ENCODE measurements around the gene PAOX. TPM values are rescaled to one million over a fixed set of nuclear protein-coding genes. Genes with fewer than 3 reads are reported as not detected.
A peak's percentile ranks its signal among the peaks of the same experiment; 100 is the strongest.

Gene PAOX
- total RNA-seq, 1 donor from 2014 or later = 7.7 TPM

DNA sequence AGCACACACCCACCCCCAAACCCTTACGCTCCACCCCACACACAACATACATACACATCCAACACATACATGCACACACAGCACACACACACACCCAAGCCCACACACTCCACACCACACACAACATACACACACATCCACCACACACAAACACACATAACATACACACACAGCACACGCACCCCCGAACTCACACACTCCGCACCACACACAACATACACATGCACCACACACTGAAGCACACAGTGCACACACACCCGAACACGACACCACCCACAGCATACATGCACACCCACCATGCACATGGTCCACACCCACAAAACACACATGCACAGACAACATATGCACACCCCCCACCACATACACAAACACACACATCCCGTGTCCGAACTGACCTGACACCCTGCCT, 29.9 kb upstream of the PAOX start:
- FAIRE-seq = no peak
- DNase-seq (ENCODE audit: low spot score in 2 of 2) = no peak

DNA sequence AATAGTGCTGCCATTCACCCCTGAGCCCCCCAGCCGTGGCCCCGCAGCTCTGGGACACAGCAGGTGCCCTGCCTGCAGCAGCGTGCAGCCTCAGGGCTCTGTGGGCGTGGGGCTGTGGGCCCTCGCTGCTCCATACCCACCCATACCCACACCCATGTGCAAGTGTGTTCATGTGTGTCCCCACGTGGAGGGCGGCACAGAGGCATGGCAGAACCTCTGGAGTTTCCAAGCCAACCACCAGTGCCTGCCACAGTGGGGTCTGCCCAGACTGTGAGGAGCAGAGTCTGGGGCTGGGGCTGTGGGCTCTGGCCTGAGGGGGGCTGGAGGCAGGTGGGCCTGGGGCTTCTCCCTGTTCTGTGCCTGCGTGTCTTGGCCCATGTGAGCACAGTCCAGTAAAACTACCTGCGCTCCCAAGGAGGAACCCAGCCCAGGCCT, 29.5 kb upstream of the PAOX start:
- no peak for DNase-seq (ENCODE audit: low spot score in 2 of 2)
- FAIRE-seq = no peak

DNA sequence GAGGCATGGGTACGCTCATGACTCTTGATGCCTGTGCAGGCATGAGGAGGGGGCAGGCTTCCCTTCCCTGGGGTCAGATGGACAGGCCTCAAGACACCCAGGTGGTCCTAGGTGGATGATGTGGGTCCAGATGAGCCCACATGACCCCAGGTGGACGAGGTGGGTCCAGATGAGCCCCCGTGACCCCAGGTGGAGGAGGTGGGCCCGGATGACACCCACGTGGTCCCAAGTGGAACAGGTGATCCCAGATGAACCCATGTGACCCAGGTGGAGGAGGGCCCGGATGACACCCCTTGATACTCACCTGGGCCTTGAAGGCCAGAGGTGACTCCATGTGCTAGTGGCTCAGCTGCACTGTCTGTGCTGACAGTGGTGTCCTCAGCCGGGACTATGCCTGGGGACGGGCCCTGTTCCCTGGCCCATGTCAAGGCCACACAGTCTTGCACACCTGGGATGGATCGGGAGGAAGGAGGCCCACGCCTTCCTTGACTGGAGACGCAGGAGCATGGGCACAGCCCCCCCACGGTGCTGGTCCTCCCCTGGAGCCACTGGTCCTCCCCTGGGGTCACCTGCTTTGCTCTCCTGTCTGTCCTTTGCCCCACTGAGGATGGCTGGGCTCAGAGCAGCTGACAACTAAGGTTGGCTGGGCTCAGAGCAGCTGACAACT, 28.6 kb upstream of the PAOX start:
- FAIRE-seq (no peak), DNase-seq (ENCODE audit: low spot score in 2 of 2) (no peak)

DNA sequence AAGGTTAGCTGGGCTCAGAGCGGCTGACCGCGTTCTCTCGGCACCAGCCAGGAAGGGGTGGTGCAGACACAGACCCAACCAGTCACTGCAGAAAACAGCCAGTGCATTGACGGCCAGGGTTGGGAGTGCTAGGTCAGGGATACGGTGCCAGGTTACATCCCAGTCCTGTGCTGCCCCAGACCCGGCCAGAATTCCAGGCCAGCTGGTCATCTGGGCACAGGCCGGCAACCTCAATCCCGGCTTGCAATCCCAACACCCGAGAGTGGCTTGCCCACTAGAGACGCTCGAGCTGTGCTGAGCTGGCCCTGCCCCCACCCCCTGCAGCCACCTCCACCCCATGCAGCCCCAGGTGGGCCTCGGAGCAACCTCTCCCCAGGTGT, 28.1 kb upstream of the PAOX start:
- no peak for DNase-seq (ENCODE audit: low spot score in 2 of 2)
- no peak for FAIRE-seq

DNA sequence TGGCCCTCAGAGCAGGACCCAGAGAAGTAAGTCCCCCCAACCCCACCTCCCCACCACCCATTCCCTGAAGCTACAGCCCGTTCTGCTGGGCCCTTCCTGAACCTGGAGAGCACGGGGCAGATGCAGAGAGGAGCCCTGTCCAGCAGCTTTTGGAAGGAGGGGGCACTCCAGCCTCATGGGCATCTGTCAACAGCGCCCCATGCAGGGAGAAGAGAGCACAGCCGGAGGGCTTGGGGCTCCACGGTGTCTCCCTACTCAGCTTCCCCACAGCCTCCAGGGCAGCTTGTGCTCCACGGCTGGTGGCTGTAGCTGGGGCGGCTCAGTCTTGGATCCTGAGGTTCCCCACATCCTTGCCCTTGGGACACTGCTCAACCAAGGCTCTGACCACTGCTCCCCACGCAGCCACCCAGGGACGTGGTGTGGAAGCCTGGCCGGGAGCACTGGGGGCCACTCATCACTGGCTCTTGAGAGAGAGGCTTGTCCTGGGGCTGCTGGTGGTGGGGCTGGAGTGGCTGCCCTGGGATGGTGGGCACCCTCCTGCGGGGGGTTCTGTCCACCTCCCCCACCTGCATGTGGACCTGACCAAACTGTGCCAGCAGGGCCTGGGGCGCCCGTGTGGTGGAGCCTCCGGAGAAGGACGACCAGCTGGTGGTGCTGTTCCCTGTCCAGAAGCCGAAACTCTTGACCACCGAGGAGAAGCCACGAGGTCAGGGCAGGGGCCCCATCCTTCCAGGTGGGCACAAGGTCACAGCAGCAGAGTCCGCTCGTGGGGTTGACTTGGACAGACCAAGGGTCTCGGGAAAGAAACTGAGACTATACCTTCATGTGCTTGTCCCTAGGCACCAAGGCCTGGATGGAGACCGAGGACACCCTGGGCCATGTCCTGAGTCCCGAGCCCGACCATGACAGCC, 27.4 kb upstream of the PAOX start:
- FAIRE-seq (no peak), DNase-seq (ENCODE audit: low spot score in 2 of 2) (no peak)

DNA sequence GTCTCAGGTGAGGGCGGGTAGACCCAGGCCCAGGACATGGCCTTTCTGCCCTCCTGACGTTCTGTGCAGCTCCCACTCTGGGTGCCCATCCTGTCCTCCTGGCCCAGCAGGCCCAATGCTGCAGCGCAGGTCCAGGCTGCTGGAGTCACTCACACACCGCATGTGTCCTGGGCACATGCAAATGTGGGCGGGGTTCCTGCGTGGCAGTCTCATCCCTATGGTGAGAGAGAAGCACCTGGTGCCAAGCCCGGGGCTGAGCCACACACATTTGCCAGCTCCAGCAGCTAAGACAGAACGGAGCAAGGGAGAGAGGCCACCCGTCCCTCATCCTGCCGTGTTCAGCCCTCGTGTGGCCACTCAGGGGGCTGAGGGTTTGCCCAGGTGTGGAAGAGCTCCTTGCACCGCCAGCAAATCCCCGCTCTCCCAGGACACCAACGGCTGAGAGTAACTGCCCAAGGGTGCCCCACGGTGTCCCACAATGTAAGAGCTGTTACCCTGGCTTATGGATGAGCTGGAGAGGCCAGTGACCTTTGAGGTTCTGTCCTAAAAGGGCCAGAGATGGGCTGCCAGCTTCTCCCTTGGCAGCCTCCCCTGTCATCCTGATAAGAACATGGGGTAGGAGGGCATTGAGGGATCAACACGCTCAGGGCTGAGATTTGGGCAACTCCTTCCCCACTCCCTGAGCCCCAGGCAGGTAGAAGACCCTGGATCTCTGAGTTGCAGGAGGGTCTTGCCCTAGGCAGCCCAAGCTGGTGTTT, 25.7 kb upstream of the PAOX start:
- FAIRE-seq = no peak
- DNase-seq (ENCODE audit: low spot score in 2 of 2) = no peak

DNA sequence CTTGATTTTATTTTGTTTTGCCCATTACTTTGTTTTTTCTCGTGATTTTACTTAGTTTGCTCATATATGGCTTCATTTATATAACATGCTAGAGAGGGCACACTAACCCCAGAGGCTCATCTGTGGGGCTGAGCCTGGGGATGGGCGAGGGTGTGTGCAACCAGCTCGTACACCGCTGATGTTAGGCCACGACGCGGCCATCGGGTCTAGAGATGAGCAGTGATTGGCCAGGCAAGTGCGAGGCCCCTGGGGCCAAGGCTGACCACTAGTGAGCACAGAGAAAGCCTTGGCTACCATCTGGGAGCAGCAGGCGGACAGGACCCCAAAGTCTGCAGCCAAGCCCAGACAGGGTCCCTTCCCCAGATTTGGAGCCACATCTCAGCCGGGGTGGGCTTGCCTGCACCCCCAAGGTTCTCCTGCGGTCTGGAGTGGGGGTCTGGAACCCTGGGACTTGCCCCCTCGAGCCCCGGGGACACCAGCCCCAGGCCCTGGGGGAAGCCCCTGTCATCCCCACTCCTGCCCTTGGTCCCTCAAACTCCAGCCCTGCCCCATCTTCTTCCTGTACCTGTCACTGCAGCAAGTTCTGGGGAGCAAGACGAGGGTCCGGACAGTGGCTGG, 25.0 kb upstream of the PAOX start:
- no peak for FAIRE-seq
- no peak for DNase-seq (ENCODE audit: low spot score in 2 of 2)

DNA sequence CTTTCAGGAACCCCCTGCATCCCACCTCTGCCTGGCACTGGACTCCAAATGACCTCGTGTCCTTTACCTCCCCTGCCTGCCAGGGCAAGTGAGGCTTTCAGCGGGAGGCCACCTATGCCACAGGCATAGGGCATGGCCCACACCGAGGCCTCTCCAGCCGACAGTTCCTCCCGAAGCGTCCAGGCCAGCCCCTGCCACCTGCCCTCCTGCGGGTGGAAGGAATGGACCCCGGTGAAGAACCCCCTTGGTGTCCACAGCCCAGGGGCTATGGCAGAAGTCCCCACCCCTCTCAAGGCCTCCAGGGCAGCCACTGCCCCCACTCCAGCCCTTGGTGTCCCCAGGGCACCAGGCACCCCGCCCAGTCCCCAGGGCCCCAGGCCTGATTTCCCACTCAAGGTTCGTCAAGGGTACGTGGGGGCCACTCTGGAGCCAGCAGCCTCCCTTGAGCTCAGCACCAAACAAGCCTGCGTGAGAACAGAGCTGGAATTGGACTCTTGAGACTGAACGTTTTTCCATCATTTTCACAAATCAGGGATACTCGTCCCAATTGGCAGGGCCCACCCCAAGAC, 24.3 kb upstream of the PAOX start:
- no peak for FAIRE-seq
- DNase-seq (ENCODE audit: low spot score in 2 of 2) = no peak

DNA sequence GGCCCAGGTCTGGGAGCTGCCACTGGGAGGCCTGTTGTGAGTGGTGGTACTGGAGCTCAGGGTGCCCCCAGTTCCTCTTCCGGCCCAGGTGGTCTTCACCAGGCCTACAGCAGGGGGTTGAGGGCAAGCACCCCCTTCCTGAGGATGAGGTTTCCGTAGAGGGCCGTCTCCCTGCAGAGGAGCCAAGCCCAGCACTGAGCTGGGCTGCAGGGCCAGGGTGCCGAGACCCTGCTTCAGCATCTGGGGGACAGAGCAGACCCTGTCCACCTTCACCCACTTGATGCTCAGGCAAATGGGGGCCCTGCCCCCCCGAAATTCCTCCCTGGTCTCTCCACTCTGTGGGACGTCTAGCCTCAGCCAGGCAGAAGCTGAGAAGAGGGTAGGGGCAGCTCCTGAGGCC, 23.8 kb upstream of the PAOX start:
- DNase-seq (ENCODE audit: low spot score in 2 of 2) (no peak), FAIRE-seq (no peak)

DNA sequence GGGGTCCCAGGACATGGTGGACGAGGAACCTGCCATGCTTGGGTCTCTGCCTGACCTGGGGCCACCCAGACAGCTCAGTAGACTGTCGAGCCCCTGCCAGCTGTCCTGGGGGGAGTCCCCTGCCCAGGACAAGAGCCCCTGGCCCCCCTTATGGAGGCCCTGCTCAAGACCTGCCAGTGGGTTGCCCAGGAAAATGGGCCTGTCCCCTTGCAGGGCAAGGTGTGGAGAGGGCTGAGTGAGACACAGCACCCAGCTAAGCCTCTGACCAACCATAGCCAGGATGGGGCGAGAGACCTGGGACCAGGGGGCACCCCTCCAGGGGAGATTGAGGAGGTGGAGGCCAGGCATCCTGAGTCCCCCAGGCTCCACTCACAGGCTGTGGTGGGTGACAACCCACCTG, 23.1 kb upstream of the PAOX start:
- no peak for FAIRE-seq
- DNase-seq (ENCODE audit: low spot score in 2 of 2) = no peak

DNA sequence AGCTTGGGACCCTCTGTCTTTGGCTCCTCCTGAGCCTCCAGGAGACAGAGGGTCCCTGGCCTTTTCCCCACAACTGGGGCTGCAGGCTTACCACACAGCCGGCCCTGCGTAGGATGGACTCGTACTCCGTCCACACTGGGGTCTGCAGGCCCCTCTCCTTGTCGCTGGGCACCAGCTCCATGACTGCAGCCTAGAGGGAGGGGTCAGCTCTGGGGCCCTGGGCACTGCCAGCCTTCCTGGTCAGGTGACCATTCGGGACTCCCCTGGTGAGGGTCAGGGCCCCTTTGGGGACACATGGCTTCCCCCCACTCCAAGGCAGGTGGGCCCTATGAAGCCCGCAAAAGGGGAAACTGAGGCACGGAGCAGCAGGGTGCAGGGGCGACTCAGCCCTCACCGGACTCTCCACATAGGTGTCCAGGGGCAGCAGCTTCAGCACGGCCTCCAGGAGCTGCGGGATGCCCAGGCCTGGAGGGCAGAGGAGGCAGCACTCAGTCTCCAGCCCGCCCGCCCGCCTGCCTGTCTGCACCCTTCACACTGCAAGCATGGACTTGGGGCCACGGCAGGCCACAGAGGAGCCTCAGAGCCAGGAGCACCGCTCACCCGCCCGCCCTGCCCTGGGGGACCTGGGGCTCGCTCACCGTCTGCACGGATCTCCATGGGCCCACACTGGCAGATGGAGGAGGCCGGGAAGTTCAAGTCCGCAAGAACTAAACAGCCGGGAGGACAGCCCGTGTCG, 22.3 kb upstream of the PAOX start:
- DNase-seq (ENCODE audit: low spot score in 2 of 2) (no peak), FAIRE-seq (no peak)

DNA sequence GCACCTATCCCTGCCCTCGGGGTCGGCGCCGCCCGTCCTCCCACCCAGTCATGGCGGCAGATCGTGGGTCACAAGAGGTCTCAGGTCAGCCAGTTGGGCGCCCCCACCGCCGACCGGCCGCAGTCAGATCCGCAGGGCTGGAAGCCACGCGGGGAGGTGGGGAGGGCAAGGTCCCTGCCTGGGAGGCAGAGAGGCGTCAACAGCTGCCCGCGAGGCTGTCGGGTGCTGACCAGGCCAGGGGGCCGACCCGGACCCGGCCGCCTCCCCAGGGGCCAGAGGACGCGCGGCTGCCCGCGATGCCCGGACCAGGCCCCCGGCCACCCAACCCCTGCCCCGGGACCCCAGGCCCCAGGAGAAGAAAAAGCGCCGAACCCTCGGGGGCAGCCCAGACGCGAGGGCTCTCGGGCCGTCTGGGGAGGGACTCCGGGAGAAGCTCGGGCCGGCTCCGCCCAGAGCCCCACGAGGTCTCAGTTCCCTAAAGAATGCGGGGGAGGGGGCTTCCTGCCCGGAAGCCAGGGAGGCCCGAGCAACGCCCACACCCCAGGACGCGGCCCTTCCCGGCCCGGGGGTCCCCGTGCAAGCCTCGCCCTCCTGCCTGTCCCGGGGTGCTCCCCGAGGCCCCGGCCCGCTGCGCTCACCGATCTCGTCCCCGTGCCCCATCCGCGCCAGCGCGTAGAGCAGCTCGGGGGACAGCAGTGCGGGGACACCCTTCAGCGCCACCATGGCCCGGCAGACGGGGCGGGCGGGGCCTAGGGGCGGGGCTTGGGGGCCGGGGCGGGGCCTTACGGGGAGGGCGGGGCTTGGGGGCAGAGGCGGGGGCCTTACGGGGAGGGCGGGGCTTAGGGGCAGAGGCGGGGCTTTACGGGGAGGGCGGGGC, 21.5 kb upstream of the PAOX start, which contains the start of gene FUOM:
TSS of gene FUOM (minus strand) at position 735 of the 877 bp plus-strand sequence. CDS start at position 723, 12 bp downstream.
- FAIRE-seq (no peak), DNase-seq (ENCODE audit: low spot score in 2 of 2) (peak; percentile 79 to 96)

DNA sequence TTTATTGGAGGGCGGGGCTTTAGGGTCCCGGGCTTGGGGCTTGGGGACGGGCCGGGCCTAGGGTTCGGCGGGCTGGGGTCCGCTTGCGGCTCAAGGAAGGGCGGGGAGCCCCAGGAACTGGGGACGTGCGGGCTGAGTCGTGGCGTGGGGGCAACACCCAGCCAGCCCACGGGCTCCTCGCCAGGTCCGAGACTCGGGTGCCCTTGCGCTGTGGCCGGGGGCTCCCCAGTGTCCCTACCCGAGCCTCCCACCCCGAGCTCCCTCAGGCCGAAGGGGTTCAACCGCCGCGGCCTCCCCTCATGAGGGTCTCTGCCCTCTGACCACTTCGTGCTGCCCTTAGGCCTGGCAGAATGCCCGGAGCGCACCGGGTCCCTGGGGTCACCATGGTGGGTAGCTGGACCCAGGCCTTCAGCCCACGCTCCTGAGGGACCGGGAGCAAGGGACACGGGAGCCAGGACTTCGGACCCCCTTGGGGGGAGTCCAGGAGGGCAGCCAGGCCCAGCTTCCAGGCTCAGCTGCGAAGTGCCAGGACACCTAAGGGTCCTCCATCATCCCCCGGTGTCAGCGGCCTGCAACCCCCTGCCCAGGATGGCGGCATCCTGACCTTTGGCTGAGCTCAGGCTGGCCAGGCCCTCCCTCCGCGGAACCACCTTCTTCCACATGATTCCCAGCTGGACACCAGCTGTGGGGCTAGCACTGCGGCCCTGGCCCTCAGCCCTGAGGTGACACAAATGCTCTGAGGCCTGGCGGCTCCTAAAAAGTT, 20.7 kb upstream of the PAOX start:
- FAIRE-seq (no peak), DNase-seq (ENCODE audit: low spot score in 2 of 2) (no peak)

DNA sequence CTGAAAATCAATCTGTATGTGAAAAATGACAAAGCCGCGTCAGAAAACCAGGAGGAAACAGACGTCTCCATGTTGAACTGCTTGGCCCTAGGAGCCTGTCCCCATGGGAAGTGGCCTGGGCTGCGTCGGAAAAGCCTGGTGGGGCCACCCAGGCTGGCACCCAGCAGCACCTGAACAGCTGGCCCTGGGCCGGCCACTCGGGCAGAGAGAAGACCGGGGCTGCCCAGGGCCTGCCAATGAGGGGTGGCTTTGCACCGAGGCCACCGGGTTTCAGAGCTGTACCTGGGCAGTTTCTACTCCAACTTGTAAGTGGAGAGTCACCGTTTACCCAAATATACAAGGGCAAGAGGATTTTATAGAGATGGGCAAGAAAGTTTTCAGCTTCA, 20.1 kb upstream of the PAOX start:
- FAIRE-seq = no peak
- no peak for DNase-seq (ENCODE audit: low spot score in 2 of 2)

DNA sequence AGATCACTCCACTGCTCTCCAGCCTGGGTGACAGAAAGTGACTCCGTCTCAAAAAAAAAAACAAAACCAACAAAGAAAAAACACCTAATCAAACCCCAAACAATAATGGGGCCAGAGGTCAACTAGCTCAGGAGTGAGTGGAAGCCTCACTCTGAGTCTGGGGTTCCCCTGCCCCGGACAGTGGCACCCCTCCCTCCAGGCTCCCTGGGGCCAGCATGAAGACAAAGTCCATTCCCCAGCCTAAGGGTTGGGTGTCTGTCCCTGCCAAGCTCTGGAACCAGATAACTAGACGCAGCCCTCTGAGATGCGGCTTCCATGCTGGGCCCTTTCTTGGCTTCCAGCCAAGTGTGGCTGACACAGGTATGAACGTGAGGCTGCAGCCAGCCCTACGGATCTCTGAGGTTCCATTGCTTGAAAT, 19.5 kb upstream of the PAOX start:
- no peak for DNase-seq (ENCODE audit: low spot score in 2 of 2)
- FAIRE-seq = no peak

DNA sequence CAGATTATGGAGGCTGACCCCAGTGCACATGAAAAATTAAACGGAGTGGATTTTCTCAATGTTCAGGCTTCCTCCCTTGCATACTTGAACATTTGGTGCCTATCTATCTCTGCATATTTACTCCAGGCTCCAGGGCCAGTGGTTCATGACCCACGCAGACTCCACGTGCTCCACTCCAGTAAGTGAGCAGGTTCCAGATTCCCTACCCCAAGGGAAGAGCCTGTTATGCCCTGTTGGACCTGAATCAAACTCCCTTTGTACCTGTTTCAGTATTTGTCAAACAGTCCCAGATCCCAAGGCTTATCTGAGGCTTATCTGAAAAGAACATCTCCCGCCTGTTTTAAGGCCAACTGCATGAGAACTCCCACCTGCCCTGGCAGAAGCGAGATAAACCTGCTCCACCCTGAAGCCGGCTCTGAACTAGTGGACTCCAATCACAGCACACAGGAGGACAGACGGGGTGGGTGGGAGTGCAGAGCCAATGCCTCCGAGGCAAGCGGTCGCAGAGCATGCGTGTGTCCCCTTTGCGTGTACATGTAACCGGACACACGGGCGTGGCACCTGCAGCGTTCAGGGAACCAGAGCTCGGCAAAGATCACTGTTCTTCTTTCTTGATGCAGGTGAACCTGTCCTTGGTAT, 19.0 kb upstream of the PAOX start:
- DNase-seq (ENCODE audit: low spot score in 2 of 2) = no peak
- FAIRE-seq = no peak

DNA sequence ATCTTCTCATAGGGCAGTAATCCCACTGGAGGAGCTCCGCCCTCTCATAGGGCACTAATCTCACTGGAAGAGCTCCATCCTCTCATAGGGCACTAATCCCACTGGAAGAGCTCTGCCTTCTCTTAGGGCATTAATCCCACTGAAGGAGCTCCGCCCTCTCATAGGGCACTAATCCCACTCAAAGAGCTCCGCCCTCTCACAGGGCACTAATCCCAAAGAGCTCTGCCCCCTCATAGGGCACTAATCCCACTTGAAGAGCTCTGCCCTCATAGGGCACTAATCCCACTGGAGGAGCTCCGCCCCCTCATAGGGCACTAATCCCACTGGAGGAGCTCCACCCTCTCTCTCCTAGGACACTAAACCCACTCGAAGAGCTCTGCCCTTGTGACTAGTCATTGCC, 17.8 kb upstream of the PAOX start:
- FAIRE-seq (no peak), DNase-seq (ENCODE audit: low spot score in 2 of 2) (no peak)
